ENCODE results near the gene XPO6.
A peak's percentile ranks its signal among the peaks of the same experiment; 100 is the strongest.

Gene XPO6

DNA sequence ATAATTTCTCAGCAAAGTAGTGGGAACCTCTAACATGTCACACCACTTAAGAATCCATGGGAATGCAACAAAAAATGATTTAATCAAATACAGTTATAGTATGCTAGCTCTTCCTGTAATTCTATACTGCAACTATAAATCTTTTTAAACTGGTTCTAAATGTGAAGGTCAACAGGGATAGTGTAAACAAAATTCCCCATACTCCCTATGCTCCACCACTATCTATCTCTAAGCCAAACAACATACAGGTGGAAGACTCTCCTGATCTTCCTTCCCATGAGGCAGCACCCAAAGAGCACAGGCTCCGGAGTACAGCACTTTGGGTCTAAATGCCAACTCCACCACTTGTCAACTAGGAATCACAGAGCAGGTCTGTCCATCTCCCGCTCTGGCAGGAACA lies 4.4 kb downstream of the XPO6 start:
- no peak for DNase-seq

DNA sequence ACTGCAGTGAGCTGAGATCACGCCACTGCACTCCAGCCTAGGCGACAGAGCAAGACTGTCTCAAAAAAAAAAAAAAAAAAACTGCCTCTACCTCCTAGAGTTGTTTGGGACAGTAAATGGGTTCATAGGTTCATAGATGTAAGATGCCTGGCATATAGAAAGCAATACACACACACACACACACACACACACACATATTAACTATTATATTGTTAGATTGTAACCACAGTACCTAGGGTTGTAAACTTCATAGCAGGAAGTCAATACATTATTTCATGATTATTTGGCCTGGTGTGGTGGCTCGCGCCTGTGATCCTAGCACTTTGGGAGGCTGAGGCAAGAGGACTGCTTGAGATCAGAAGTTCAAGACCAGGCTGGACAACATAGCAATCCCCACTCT lies 5.8 kb downstream of the XPO6 start:
- DNase-seq, result no peak

DNA sequence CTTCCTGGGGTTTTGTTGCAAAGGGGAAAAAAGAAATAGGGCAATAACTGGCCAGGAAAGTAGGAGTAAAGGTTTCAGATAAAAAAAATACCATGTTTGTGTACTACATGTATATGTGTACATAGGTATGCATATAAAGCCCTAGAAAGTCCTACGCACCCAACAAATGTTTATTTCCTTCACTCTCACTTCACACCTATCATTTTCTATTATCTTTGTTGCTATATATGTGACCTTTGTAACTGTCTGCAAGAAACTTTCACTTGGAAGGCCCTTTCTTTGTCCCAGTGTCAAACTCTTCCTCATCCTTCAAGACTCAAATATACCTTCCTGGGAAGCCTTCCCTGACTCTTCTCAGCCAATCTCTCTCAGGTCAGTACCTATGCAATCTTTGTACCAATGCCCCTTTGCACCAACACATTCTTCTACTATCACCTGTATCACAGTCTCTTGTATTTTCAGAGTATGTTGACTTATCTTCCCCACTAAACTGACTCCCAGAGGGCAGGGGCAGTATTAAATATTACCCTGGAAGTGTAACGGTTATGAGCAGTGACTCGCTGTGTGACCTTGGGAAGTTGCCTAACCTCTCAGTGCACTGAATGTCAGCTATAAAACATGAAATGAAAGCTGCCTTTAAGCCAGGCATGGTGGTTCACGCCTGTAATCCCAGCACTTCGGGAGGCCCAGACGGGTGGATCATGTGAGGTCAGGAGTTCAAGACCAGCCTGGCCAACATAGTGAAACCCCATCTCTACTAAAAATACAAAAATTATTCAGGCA lies 6.5 kb downstream of the XPO6 start:
- DNase-seq, result no peak

DNA sequence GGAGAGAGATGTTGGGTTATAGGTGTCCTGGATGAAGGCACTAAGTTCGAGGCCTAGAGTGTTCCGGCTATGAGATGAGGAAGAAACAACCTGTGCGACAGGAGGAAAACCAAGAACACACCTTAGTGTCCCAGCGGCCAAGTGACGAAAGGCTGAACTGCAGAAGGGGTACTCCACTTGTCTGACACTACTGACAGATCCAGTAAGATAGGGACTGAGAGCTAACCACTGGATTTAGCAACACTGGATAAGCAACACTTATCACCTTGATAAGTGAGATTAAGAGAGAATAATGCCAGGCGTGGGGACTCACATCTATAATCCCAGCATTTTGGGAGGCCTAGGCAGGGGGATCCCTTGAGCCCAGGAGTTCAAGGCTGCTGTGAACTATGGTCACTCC lies 7.1 kb downstream of the XPO6 start:
- DNase-seq, result no peak

DNA sequence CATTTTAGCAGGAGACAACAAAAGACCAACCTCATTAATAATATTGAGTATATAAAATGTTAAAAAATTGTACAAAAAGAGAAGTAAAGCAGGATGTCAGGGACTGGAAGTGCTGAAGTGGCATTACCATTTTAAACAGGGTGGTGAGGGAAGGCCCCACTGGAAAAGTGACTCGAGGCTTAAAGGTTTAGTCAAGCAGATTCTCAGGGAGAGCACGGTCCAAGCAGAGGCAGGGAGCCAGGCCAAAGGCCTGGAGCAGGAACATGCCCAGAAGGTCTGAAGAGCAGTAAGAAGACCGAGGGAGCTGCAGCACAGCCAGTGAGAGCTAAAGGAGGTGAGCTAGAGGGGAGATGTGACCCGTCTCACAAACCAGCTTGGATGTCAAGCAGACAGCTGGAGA lies 7.6 kb downstream of the XPO6 start:
- DNase-seq, result no peak

DNA sequence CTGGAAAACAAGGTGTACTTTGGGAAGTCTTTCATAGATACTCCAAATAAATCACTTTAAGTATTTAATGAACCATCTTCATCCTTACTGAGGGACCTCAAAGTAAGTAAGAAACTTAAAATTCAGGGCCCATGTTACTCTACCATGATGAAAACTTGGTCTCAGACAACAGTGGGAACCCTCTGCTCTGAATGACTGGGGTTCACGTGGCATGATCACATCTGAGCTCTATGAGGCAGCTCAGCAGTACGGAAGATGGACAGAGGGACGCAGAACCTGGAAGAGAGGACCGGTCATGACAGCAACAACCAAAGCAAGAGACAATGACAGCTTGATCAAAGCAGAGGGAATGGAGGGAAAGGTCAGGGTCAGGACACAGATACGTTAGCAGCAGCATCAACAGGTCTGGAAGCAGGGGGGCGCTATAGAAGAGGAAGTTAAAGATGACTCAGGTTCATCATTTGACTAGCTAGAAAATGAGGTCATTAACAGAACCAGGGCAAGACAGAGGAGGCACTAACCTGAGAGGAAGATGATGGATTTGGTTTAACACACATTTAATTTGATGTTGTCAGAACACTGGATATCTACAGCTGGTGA lies 9.5 kb downstream of the XPO6 start:
- no peak for DNase-seq

DNA sequence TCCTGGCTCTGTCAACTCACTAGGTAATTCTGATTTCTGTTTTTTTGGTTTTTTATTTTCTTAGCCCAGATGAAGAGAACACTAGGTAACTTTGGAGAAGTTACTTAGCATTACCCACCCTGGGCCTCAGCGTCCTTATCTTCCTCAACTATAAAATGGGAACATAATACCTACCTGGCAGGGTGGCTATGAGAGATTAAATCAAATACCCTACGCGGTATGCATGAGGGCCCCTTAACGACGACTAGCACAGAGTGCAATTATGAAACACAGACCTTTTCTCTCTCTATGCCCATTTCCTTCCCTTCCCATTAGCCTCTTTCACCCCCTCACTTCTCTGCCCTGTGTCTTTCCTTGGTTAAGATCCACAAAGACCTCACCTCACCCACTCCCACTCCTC lies 11.1 kb downstream of the XPO6 start:
- no peak for DNase-seq

DNA sequence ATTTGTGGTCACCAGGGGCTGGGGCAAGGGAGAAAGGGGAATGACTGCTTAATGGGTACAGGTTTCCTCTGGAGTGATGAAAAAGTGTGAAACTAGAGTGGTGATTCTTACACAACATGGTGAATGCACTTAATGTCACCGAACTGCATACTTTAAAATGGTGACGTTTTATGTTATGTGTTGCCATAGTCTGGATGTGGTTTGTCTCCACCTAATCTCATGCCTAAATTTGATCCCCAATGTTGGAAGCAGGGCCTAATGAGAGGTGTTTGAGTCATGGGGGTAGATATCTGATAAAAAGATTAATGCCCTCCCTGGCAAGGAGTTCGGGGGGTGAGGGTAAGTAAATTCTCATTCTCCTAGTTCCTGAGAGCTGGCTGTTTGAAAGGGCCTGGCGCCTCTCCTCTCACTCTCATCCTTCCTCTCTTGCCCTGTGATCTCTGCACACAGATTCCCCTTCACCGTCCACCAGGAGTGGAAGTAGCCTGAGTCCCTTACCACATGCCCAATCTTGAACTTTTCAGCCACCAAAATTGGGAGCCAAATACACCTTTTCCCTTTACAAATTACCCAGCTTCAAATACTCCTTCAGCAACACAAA lies 15.3 kb downstream of the XPO6 start:
- DNase-seq, result no peak

DNA sequence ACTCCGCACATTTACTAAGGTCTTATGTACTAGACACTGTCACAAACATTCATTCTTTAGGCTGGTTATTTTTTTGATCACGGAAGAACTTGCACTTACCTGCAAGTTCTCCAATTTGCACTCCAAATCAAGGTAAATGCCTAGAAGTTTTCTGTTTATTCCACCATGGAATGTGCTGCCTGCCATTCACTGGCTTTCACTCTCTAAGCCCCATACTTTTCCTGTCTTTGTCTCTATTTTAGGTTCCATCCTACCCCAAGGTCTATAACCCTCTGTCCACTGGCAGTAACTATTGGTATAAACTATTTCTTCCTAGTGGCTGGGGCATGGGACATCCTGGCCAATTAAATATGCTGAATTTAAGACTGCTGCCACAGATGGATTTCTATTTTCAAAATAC lies 15.9 kb downstream of the XPO6 start:
- no peak for DNase-seq

DNA sequence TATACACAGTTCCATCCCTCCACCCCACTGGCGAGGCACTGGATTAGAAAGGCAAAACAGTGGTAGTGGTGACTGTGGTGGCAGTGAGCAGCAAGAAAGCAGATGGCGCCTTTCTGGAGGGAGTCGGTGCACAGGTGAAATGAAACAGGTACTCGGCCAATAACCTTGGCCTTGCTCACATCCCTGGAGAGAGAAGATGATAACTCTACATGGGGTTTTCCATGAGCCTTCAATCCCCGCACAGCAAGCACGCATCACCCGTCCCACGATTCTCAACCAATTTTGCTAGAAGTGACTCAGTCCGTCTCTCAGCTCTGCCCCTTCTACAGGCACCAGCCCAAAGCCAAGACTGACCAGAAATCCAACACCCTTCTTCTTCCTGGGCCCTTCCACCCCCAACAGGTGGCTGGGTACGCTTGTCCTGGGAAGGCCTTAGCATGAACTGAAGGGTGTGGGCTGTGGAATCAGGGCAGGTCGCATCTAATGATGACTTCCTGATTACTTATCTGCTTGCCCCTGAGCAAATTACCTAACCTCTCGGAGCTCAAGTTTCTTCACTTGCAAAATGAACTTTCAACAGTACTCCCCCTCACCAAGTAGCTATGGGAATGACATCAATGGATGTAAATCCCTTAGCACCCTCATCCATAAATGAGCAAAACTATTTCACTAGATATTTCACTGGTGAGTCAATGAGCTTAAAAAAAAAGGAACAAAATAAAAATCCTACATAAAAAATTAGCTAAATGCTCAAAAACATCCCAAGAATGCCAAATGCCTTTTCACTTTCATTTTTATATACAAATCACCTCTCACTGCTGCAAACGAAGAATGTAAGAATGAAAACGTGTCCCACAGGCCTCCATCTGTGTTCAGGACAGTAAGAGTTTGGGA lies 18.0 kb downstream of the XPO6 start:
- no peak for DNase-seq

DNA sequence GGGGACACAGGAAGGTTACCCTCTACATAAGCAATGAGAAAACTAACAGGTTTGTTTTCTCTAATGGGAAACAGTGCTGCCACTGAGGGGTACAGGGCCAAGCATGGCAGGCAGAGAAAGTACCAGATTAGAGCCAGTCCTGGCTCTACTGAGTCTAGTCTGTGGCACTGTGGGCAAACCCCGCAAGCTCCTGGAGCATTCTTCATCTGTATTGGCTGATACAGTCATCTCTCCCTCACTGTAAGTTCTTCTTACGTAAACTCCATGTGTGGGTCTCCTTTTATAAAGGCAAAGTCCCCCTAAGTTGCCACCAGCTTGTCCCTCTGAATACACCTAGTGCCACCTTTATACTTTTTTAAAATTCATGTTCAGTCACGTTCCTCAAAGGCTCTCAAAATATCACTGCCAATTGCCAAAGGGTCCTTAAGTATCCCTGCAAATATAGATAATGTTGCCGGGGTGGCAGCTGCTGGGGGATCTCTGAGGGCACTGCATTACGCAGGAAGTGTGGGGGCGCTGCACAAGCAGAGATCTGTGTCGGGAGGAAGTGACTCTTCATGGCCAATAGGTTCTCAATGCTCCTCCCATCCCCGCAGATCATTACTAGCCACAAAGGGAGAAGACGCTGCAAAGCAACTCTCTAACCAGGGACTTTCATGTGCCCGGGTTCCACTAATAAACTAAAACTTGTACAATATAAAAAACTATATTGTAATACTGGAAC lies 18.8 kb downstream of the XPO6 start:
- no peak for DNase-seq

DNA sequence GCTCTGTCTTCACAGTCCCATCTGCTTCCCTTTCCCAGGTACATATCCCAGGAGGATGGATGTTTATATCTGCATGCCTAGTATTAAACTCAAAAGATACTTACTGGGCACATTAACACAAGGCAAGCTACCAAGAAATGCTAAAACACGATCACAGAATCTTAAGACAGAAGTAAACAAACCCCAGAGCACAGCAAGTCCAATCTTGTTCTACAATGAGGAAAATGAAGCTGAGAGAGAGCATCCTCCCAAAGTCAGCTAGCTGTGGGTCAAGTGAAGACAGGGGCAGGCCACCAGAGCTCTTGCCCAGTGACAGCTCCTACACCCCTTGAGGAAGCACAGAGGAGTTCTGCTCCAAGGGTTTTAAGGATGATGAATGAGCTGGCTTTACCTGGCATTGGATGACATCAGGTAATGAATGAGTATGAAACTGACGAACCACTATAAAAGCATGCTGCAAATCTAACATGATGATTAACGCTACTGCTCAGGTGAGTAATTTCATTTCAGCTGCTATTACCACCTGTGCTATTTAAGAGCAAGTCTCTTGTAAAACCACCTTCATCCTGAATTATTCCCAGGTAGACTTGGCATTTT lies 20.3 kb downstream of the XPO6 start:
- DNase-seq, result peak in 1 of 3 experiments; percentile 33

DNA sequence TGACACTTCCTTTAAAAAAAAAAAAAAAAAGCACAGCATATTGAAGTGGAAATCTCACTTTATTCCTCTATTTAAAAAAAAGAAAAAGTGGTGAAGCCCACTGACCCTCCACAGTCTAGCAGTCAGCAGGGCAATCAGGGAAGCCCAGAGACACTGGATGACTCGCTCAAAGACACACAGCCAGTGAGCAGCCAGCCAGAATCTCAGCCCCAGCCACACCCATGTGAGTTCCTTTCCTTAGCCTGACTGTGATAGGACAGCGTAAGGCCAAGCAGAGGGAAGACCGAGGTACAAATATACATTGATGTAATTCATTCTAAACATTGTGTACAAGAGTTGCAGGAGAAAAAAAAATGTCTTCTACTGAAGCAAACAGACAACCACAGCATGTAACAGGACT lies 22.5 kb downstream of the XPO6 start:
- no peak for DNase-seq

DNA sequence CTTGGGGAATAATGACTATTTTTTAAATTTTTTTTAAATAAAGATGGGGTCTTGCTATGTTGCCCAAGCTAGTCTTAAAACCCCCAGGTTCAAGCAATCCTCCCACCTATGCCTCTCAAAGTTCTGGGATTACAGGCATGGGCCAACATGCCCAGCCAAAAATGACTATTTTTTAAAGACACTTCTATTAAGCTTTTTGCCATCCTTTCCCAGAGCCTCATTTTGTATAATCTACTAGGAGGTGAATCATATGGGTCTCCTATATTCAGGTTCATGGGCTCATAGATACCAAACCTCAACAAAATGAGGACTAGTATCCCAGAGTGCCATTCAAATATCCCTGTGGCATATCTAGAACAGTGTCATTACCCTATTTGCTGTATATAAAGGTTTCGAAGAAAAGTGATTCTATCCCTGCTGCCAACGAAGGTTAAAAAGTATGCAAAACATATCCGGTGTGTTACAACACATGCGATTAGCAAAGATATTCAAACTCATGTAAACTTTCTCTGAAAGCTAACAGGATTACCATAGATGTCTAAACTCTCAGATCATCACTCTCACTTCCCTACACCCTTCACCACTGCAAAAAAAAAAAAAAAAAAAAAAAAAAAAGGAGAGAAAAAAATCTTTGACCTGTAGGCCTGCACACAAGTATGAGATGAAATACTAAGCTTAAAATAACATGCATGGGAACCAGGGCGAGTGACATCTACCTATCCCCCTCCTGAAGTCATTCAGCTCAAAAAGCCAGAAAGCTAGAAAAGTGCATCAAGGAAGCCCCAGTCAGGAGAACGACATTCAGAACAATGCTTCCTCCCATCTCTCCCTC lies 23.5 kb downstream of the XPO6 start:
- DNase-seq, result no peak

DNA sequence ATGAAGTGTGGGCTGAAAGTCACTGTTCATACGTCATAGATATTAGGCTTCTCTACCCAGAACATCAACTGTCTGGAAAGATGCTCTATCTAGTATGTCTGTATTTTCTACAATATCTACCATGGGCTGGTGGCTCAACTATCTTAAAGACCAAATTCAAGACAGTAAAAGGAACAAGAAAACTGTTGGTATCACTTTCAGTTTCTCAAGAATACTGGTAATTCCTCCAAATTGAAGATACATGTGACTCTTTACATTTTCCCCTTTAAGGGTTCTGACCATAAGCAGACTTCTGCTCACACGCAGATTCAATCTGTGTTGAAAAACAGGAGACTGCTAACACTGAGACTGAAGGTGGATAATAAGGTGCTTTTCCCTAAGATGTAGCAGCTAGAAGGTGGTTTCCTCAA lies 24.2 kb downstream of the XPO6 start:
- no peak for DNase-seq

DNA sequence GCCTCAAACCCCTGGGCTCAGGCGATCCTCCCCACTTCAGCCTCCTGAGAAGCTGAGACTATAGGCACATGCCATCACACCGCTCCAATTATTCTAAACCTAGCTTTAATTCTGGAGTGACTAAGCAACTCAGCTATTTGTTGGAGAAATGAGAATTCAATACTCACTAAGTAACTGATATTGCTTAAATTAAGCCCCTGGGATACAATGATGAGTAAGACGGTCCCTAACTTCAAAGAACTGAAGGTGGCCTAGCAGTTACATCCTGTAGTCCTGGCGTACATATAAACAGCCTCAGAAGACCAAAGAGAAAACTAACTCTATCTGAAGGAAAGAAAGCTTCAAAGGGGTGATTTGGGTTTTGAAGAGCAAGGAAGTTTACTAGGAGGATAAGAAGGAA lies 25.0 kb downstream of the XPO6 start:
- DNase-seq, result no peak

DNA sequence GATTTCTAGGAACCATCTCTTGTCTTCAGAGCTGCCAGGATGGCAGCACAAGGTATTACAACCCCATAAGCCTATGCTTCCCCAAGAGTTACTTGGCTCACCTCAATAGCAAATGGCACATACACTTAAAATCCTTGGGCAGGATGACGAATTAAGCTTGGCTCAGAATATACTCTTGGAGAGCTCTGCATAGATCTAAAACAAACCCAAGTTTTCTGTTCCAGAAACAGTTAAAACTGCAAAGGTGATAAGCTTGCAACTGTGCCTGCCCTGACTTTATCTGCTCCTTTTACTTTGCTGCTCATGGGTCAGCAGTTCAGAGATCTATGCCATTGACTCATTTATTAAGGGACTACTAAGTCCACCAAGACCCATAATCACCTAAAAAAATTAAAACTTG lies 26.1 kb downstream of the XPO6 start:
- DNase-seq, result no peak

DNA sequence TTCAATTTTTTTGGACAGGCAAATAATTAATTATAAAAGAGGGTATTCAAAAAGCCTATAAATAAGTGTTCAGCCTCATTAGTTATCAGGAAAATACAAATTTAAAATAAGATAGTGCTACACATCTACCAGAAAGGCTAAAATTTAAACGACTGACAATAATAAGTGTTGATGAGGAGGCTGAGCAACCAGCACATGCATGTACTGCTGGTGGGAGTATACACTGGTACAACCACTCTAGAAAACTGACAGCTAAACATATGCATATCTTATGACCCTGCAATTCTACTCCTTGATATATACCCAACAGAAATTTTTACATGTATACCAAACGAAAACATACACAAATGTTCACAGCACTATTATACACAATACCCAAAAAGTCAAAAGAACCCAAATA lies 27.1 kb downstream of the XPO6 start:
- no peak for DNase-seq

DNA sequence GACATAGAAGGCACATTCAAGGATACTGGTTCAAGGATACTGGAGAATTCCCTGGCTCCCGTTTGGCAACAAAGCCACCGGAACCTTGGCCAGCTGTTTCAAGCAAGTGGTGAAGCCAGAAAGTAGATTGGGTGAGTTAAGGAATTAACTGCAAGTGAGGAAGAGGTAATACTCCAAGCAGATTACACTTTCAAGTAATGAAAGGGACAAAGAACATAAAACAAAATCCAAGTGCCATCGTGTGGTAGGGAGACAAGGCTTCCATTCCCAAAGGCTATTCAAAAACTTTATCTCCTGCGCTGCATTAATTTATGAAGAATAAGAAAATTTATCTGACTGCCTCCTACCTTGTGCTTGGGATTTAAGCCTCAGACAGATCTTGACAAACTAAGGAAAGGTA lies 27.8 kb downstream of the XPO6 start:
- no peak for DNase-seq

DNA sequence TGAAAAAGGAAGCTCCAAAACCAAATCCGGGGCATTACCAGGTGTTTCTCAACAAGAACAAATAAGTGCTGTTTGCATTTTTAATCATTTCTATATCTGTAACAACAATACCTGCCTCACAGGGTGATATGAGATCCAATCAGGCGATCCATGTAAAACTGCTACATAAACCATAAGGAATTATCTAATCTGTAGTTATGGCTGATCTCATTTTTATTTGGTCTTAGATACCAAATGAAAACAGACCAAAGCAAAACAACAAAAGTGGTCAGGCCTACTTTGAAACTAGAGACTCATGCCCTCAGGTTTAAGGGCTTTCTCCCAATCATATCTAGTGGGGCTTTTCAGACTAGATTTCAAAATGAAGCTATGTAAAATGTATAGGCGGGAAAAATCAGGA lies 28.3 kb downstream of the XPO6 start:
- DNase-seq, result no peak

DNA sequence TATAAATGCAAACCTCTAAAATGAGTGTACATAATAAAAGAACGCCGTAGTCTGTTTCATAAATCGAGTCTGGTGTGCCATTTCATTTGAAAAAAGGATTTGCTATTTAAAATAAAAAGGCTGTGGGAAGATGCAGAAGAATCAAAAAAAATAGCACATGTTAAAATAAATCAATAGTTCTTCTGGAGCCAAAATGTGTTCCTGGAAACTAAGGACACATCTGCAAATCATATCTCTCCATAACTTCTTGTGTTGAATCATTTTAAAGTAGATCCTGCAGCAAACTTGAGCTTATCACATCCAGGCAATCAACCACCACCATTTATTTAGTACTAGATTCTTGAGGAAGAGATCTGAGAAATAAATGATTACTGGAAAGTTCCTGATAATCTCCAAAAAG lies 29.0 kb downstream of the XPO6 start:
- DNase-seq, result no peak

DNA sequence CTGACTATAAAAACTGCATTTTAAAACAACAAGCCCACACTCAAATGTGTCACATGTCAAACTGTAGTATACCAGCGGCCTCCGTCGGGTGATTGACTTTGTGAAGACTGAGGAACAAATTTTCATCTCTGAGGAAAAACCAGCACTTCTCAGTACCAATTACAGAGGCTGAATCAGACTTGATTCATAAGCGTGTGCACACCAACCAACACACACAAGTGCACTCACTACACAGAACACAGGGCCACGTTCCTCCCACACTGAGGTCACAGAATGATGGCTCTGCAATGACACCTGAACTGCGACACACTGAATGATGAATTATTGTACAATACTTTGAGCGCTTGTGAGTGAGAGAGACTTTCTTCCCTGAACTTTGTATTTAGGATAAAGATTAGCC lies 29.6 kb downstream of the XPO6 start:
- no peak for DNase-seq

Data from NCI-H1417 (cell line).